ENCODE results near the gene NEBL. TPM values are rescaled to one million over a fixed set of nuclear protein-coding genes. Genes with fewer than 3 reads are reported as not detected.

Gene NEBL
- total and polyA plus RNA-seq, 5 donors from 2014 or later, result 1.2 to 2.6 (median 1.8) TPM

DNA sequence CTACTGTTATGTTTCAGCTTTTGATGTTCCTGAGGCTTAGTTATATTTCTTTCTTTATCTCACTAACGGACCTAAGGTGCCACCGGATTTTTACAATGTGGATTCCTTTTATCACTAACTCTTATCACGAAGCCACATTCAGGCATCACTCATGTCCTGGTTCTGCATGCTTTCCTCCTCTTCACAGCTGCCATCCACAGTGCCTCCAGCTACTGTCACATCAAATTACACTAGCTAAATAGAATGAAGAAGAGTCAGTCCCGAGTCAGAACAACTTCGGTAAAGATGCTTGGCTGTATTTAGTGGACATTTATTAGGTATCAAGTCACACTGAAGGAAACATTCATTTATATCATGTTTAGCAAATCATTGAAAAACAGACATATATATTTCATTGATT is 153.2 kb downstream of the NEBL start:
- no peak for ATAC-seq (ENCODE audit: low read depth in 2 of 2)
- DNase-seq, result no peak
- Mint-ChIP-seq H3K27me3 (no peaks in the 10 kb centered on the region), H3K4me1 (no peaks in the 10 kb centered on the region), H3K27ac (no peak overlapping the region), H3K4me3 (no peak overlapping the region), H3K9me3 (peaks cover 0 to 13% (median 3%) of the 10 kb centered on the region in 7 donors), H3K36me3 (no peaks in the 10 kb centered on the region)
- no peak overlapping the region for H3K27ac ChIP-seq (ENCODE audit: insufficient read depth, low read length, poor library complexity, severe bottlenecking)
- no peak overlapping the region for H3K4me3 ChIP-seq (ENCODE audit: low read depth, low read length)
- no peaks in the 10 kb centered on the region for H3K36me3 ChIP-seq (ENCODE audit: control insufficient read depth, insufficient read depth, low read length)
- no peaks in the 10 kb centered on the region for H3K4me1 ChIP-seq (ENCODE audit: control insufficient read depth, insufficient read depth, low read length, poor library complexity, severe bottlenecking)
- H3K27me3 ChIP-seq (ENCODE audit: control insufficient read depth, insufficient read depth, low read length), result no peaks in the 10 kb centered on the region
- peaks cover 0 to 2% of the 10 kb centered on the region in 2 experiments for H3K9me3 ChIP-seq (ENCODE audit: control insufficient read depth in 2 of 2, low read length in 2 of 2)

DNA sequence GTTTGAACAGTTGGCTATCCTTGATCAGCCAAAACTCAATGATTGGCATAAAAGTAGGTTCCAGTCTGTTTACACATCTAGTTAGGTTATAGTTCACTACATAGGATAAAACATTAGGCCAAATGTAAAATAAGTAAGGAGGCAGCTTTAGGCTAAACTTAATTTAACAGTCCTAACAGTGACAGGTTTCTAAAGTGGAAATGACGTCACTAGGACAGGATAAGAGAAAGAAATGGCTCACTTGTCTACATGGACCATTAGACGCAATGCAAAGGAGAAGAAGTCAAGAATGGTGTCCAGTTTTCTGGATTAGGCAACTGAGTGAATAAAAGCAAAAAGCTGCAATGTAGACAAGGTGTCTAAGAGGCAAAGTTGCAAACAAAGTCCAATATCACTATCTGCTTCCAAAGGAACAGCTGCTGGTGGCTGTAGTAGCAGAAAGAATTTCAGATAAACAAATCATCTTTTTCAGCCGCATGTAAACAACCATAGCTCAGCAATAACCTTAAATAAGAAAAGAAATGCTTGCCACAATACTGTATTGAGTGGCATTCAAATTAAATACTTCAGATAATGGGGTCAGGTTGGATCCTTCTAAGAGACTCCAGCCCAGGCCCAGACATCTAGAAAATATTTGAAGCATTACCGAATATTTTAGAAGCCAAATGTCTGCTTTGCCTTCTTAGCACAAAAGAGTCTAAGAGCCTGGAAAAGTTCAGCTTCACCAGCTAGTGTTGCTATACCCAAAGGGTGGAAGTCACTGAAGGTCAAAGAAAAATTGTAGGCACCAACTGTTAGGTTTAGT is 154.2 kb downstream of the NEBL start:
- Histone ChIP-seq H3K27me3 (ENCODE audit: control insufficient read depth, insufficient read depth, low read length) (no peaks in the 10 kb centered on the region), H3K36me3 (ENCODE audit: control insufficient read depth, insufficient read depth, low read length) (no peaks in the 10 kb centered on the region), H3K4me1 (ENCODE audit: control insufficient read depth, insufficient read depth, low read length, poor library complexity, severe bottlenecking) (no peaks in the 10 kb centered on the region), H3K4me3 (ENCODE audit: low read depth, low read length) (no peak overlapping the region), H3K9me3 (ENCODE audit: control insufficient read depth in 2 of 2, low read length in 2 of 2) (no peaks in the 10 kb centered on the region), H3K27ac (ENCODE audit: insufficient read depth, low read length, poor library complexity, severe bottlenecking) (no peak overlapping the region)
- ATAC-seq (ENCODE audit: low read depth in 2 of 2) (no peak), DNase-seq (no peak)
- H3K4me1 Mint-ChIP-seq, result no peaks in the 10 kb centered on the region
- no peaks in the 10 kb centered on the region for H3K36me3 Mint-ChIP-seq
- no peak overlapping the region for H3K27ac Mint-ChIP-seq
- H3K4me3 Mint-ChIP-seq, result no peak overlapping the region
- H3K27me3 Mint-ChIP-seq, result no peaks in the 10 kb centered on the region
- peaks cover 0 to 10% (median 2%) of the 10 kb centered on the region in 7 donors for H3K9me3 Mint-ChIP-seq

DNA sequence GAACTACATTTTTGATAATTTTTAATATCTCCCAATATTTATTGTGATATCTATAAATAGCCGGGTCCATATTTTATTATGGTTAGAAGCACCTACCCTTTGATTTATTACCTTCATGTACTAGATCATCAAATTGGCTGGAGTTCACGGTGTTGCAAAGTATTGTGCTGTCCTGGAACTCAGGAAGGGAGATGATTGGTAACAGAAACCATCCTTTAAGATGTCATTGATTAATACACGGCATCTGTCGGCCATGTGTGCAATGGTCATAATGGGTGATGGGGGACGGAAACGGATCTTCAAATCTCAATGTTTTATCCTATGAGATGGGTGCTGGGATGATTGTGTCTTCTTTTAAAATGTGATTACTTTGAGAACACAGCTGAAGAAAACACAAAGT is 157.0 kb downstream of the NEBL start:
- H3K9me3 Mint-ChIP-seq, result peaks cover 0 to 5% (median 2%) of the 10 kb centered on the region in 7 donors
- H3K36me3 Mint-ChIP-seq, result no peaks in the 10 kb centered on the region
- Histone ChIP-seq H3K36me3 (ENCODE audit: control insufficient read depth, insufficient read depth, low read length) (no peaks in the 10 kb centered on the region), H3K4me3 (ENCODE audit: low read depth, low read length) (no peak overlapping the region), H3K4me1 (ENCODE audit: control insufficient read depth, insufficient read depth, low read length, poor library complexity, severe bottlenecking) (no peaks in the 10 kb centered on the region), H3K27ac (ENCODE audit: insufficient read depth, low read length, poor library complexity, severe bottlenecking) (no peak overlapping the region), H3K27me3 (ENCODE audit: control insufficient read depth, insufficient read depth, low read length) (no peaks in the 10 kb centered on the region), H3K9me3 (ENCODE audit: control insufficient read depth in 2 of 2, low read length in 2 of 2) (no peaks in the 10 kb centered on the region)
- no peak overlapping the region for H3K27ac Mint-ChIP-seq
- H3K4me1 Mint-ChIP-seq, result no peaks in the 10 kb centered on the region
- no peak for DNase-seq
- ATAC-seq (ENCODE audit: low read depth in 2 of 2), result no peak
- no peaks in the 10 kb centered on the region for H3K27me3 Mint-ChIP-seq
- H3K4me3 Mint-ChIP-seq, result no peak overlapping the region

DNA sequence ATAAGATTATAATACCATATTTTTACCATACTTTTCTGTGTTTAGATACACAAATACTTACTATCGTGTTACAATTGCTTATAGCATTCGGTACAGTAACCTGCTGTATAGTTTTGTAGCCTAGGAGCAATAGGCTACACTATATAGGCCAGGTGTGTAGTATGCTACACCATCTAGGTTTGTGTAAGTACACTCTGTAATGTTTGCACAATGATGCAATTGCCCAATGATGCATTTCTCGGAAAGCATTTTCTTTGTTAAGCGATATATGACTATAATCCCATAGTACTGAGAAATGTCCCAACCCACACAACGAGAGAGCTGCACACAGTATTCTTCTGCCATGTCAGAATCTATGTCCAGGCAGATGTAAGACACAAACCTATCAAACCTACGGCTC is 160.0 kb downstream of the NEBL start:
- H3K4me3 ChIP-seq (ENCODE audit: low read depth, low read length), result no peak overlapping the region
- no peak overlapping the region for H3K27ac Mint-ChIP-seq
- no peaks in the 10 kb centered on the region for H3K9me3 ChIP-seq (ENCODE audit: control insufficient read depth in 2 of 2, low read length in 2 of 2)
- no peaks in the 10 kb centered on the region for H3K36me3 ChIP-seq (ENCODE audit: control insufficient read depth, insufficient read depth, low read length)
- H3K4me3 Mint-ChIP-seq, result no peak overlapping the region
- H3K36me3 Mint-ChIP-seq, result no peaks in the 10 kb centered on the region
- ATAC-seq (ENCODE audit: low read depth in 2 of 2) (no peak), DNase-seq (no peak)
- H3K27me3 ChIP-seq (ENCODE audit: control insufficient read depth, insufficient read depth, low read length), result no peaks in the 10 kb centered on the region
- no peak overlapping the region for H3K27ac ChIP-seq (ENCODE audit: insufficient read depth, low read length, poor library complexity, severe bottlenecking)
- H3K4me1 ChIP-seq (ENCODE audit: control insufficient read depth, insufficient read depth, low read length, poor library complexity, severe bottlenecking), result no peaks in the 10 kb centered on the region
- H3K4me1 Mint-ChIP-seq, result no peaks in the 10 kb centered on the region
- H3K27me3 Mint-ChIP-seq, result no peaks in the 10 kb centered on the region
- H3K9me3 Mint-ChIP-seq, result peaks cover 0 to 14% (median 3%) of the 10 kb centered on the region in 7 donors
